GM18505 (cell line): Measurements from ENCODE around the gene NCAM1.

Experiments used
- ATAC-seq: cut with Tn5 transposase; IDR thresholded peaks from one replicate; pipeline ENCODE4 v1.9.1; 2021; ENCODE audit not compliant: unreplicated experiment
- POLR2A ChIP-seq: IDR thresholded peaks from 4 replicates; pipeline ENCODE4 v1.6.1; 2011; ENCODE audit warnings: borderline replicate concordance; ENCODE audit not compliant: insufficient read depth, insufficient read length; ENCODE audit errors: extremely low read depth

Gene NCAM1

GRCh38 chr11:113195728-113196127, 234.5 kb downstream of the NCAM1 start:
- no peak for ATAC-seq
- no peak for TF ChIP-seq POLR2A

GRCh38 chr11:113197446-113197845, 236.2 kb downstream of the NCAM1 start:
- no peak for ATAC-seq
- no peak for TF ChIP-seq POLR2A

- no peak for TF ChIP-seq POLR2A
- no peak for ATAC-seq
These were observed 237.9 kb downstream of the NCAM1 start for GRCh38 chr11:113198972-113199661.

- ATAC-seq, result no peak
- TF ChIP-seq POLR2A, result no peak
These were observed 238.6 kb downstream of the NCAM1 start for GRCh38 chr11:113199866-113200265.

GRCh38 chr11:113201054-113201818, 240.0 kb downstream of the NCAM1 start:
- no peak for ATAC-seq
- no peak for TF ChIP-seq POLR2A

GRCh38 chr11:113202431-113202830, 241.2 kb downstream of the NCAM1 start:
- no peak for ATAC-seq
- TF ChIP-seq POLR2A, result no peak

- TF ChIP-seq POLR2A, result no peak
- no peak for ATAC-seq
These were observed 242.0 kb downstream of the NCAM1 start for GRCh38 chr11:113203141-113203753.

GRCh38 chr11:113204280-113204679, 243.1 kb downstream of the NCAM1 start:
- ATAC-seq, result no peak
- no peak for TF ChIP-seq POLR2A

GRCh38 chr11:113213549-113213948, 252.3 kb downstream of the NCAM1 start:
- ATAC-seq, result no peak
- TF ChIP-seq POLR2A, result no peak

GRCh38 chr11:113222241-113222640, 261.0 kb downstream of the NCAM1 start:
- no peak for ATAC-seq
- TF ChIP-seq POLR2A, result no peak

GRCh38 chr11:113234888-113235287, 273.7 kb downstream of the NCAM1 start:
- no peak for ATAC-seq

GRCh38 chr11:113237261-113237660, 276.0 kb downstream of the NCAM1 start:
- TF ChIP-seq POLR2A, result no peak
- no peak for ATAC-seq

More at GRCh38 chr11:113234888-113235287, 273.7 kb downstream of the NCAM1 start:
- TF ChIP-seq POLR2A, result no peak

- no peak for TF ChIP-seq POLR2A
- ATAC-seq, result no peak
These were observed 277.5 kb downstream of the NCAM1 start for GRCh38 chr11:113238721-113239120.

GRCh38 chr11:113240389-113240788, 279.2 kb downstream of the NCAM1 start:
- TF ChIP-seq POLR2A, result no peak
- ATAC-seq, result no peak
